Measurements from ENCODE around the gene PGPEP1. TPM values are rescaled to one million over a fixed set of nuclear protein-coding genes. Genes with fewer than 3 reads are reported as not detected.

PGPEP1 gene
- total RNA-seq, 1 donor from 2014 or later, result 5.4 TPM

GRCh38 chr19:18307271-18307681 is 33.1 kb upstream of the PGPEP1 start:
- no peak for DNase-seq (ENCODE audit: low read depth)
- no peak for TF ChIP-seq CTCF (conservative IDR thresholded peaks at IDR 0.05; ENCODE audit: low read depth, low read length)

GRCh38 chr19:18308051-18308947 is 32.1 kb upstream of the PGPEP1 start:
- DNase-seq (ENCODE audit: low read depth), result no peak
- no peak overlapping the region for H3K4me3 ChIP-seq (ENCODE audit: low read depth, low read length)
- TF ChIP-seq CTCF (conservative IDR thresholded peaks at IDR 0.05; ENCODE audit: low read depth, low read length), result no peak

More at GRCh38 chr19:18307271-18307681, 33.1 kb upstream of the PGPEP1 start:
- H3K4me3 ChIP-seq (ENCODE audit: low read depth, low read length), result no peak overlapping the region

- TF ChIP-seq CTCF (conservative IDR thresholded peaks at IDR 0.05; ENCODE audit: low read depth, low read length), result no peak
- no peak for DNase-seq (ENCODE audit: low read depth)
- no peak overlapping the region for H3K4me3 ChIP-seq (ENCODE audit: low read depth, low read length)
Measured at GRCh38 chr19:18308948-18309325, 31.5 kb upstream of the PGPEP1 start.

GRCh38 chr19:18309525-18310064 is 30.8 kb upstream of the PGPEP1 start:
- no peak for DNase-seq (ENCODE audit: low read depth)
- no peak for TF ChIP-seq CTCF (conservative IDR thresholded peaks at IDR 0.05; ENCODE audit: low read depth, low read length)
- no peak overlapping the region for H3K4me3 ChIP-seq (ENCODE audit: low read depth, low read length)

GRCh38 chr19:18310118-18310909 is 30.1 kb upstream of the PGPEP1 start:
- DNase-seq (ENCODE audit: low read depth), result no peak
- TF ChIP-seq CTCF (conservative IDR thresholded peaks at IDR 0.05; ENCODE audit: low read depth, low read length), result no peak
- H3K4me3 ChIP-seq (ENCODE audit: low read depth, low read length), result no peak overlapping the region

GRCh38 chr19:18310966-18311365 is 29.4 kb upstream of the PGPEP1 start:
- no peak for DNase-seq (ENCODE audit: low read depth)
- TF ChIP-seq CTCF (conservative IDR thresholded peaks at IDR 0.05; ENCODE audit: low read depth, low read length), result no peak
- H3K4me3 ChIP-seq (ENCODE audit: low read depth, low read length), result no peak overlapping the region

Measured in epithelial cell of proximal tubule (primary cell).